Ramos (cell line): ENCODE results near the gene CCNY.

Experiments used
- in situ Hi-C: fragments of 300-500 bp; cut with MboI; formaldehyde crosslinking; loops from one replicate; pipeline ENCODE4 v1.14.3; 2022; ENCODE audit warnings: low sequenced_read_pairs; ENCODE audit not compliant: unreplicated experiment

Gene CCNY

DNA sequence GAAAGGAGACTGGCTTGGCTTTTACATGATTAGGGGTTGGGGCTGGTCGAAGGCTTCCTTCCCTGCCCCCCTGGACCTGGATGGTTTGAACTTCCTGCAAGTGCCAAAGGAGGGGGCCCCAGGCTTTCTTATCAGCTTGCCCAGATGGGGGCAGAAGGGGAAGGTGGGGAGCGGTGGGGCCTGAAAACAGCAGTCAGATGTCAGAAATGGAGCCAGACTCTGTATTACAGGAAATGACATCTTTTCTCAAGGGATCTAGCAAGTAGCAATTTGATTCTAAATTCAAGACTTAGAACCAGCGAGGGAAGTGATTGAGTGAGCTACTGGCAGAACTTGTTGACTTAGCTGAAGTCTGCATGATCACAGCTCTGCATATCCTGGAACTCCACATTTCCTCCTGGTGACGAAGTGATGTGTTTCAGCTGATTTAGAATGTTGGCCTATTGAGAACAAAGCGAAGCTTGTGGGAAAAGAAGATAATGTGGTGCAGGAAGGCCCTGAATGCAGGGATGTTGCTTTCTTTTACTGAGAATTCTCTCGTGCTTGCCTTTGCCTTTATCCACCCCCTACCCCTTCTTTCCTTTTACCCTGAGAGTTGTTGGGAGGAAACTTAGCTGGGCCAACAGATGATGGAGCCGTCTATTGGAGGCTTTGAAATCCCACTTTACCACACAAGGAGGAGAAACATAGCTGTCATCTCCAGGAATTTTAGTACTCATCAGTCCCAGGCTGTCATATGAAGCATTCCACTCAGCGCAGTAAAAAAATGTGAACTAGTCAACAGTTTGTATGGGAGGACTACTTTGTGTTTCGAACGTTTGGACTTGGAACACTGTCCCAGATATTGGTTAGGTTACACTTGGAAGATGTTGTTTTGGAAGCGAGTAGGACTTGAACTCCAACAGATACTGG lies 43.2 kb downstream of the CCNY start:
- in situ Hi-C loops, result no loop called here

DNA sequence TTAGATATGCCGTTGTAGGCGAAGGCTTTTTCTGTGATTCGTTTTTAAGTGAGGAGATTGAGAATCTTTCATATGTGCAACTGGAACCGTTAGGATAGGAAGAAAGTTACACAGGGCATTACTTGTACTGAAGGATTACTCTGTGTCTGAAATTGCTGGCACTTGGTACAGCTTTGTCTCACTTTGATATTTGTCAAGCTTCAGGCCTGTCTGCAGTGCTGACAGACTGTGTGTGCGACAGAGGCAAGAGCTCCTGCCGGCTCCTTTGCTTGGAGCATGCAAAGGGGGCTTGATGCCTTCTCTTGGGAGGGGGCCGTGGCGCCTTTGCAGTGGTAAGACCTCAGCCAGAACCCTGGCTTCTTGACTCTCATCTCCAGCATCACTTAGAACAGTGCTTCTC lies 45.8 kb downstream of the CCNY start:
- in situ Hi-C loops, result no loop called here

DNA sequence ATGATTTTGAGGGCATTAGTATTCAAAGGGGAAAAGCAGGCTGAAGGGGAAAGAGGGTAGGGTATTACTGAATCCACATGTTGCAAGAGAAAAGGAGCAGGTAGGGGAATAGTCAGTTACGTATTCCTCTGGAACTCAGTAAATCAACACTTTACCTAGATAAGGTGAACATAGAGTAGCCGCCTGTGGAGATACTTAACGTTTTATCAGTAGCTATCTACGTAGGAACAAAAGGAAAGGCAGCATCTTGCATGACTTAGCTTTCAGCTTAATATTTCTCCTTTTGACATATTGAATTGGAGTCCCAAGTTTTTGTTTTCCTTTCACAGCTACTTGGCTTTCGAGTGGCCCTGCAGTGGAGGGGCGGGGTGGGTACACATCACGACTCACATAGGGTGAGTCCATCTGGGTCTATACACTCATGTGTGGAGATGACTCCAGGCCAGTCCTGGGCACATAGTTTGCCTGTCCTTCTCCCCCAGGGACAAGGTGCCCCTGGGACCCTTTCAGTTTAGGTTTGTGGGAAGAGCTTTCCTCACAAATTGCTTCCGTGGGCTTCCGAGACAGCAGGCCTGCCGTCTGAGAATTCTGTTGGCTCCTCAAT lies 48.1 kb downstream of the CCNY start:
- in situ Hi-C loops, result no loop called here

DNA sequence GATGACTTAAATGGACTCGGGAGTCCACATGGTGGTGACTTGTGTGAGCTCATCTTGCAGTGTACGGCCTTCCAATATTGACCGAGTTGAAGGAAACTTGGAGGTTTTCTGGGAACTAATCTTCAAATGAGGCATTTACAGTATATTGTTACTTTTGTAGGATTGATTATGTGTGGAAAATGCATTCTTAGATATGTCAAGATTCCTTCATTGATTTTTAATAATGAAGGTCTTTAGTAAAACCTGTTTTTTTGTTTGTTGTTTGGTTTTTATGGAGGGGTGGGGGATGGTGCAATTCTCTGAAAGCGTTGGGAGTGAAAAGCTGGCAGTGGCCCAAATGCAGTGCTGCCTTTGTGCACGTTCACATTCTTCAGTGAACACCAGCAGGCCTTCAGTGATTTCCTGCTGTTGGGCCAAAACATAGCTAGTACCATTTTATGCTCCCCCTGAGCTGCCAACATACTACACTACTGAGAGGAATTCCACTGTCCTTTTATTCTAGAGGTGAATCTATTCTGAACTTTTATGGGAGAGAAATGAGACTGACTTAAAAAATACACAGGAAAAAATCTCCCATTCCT lies 50.4 kb downstream of the CCNY start:
- in situ Hi-C loops, result no loop called here

DNA sequence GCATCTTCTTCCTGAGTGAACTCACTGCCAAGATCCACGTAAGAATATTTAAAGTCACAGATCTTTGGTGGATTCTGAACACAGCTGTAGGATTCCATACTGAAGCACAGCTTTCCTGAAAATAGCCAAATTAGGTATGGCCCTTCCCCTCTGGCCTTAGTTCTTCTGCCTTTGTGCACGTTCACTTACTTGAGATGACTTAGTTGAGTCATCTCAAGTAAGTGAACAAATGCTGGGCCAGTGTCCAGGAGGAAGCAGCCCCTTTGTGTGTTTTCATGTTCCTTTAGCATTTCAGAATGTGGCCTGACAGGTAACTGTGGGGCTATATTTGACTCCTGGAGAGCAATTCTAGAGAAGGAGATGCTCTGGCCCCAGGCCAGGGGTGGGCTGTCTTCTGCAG lies 51.5 kb downstream of the CCNY start:
- in situ Hi-C loops, result no loop called here

DNA sequence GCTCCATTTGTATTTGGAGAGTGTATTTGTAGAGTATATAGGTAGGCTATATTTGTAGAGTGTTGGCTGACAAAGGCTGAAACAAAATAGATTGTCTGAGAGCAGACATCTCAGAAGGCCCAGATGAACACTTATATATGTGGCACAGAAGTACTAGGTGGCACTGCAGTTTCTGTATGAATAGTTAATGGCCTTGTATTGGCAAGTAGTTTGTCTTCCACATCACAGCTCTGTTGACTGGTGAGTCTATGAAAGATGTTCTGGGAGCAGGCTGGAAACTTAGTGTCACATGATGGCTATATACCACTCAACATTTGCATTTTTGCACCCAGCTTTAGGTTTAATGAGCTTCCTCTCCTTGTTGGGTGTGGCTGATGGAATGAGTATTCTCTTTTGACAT lies 51.9 kb downstream of the CCNY start:
- in situ Hi-C loops, result no loop called here

DNA sequence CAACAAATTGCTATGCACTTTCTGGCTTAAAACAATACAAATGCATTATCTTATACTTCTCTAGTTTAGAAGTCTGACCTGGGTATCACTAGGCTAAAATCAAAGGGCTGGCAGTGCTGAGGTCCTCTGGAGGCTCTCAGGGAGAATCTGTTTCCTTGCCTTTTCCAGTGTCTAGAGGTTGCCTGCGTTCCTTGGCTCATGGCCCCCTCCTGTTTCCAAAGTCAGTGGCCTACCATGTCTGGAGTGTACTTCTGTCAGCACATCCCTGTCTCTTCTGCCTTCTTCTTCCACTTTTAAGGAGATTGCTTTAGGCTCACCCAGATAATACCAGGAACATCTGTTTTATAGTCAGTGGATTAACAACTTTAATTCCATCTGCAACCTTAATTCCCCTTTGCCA lies 52.4 kb downstream of the CCNY start:
- in situ Hi-C loops, result no loop called here

DNA sequence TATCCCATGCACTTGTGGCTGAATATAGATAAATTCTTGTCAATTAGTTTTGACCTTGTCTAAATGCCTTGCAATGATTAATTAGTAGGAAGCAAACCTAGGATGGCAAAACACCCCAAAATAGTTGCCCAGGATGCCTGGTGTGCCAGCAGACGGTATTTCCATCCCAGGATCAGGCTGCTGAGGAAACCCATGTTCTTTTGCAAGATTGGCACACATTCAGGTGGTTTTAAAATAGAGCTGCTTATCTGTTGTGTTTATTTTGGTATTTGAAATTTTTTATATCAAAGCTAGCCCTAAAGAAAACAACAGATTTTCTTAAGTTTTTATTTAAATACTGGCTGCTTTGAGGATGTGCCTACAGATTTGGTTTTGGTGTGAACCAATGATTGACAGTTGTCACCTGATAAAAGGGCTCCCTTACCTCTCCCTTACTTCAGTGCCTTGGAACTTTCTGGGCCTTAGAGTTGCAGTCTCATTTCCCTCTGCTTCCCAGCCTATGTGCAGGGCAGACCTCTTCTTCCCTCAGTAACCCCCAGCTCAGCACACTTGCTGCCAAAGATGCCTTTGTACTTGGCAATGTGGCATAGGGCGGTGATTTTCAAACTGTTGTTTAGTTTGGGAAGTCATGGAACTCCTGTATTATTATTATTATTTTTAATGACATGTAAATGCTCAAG lies 54.0 kb downstream of the CCNY start:
- in situ Hi-C loops, result no loop called here

DNA sequence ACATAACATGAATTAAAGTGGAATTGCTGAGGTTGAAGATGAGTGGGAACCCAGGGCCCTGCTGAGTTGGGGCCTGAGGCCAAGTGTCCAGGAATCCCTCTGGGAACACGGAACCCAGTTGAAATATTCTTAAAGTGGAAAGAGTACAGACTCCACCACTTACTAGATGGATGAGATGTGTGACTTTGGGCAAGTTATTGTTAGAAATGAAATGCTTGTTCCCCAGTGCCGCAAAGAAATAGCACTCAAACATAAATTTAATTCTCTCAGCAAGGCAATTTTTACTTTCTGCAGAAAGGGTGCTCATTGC lies 54.5 kb downstream of the CCNY start:
- in situ Hi-C loops, result no loop called here

DNA sequence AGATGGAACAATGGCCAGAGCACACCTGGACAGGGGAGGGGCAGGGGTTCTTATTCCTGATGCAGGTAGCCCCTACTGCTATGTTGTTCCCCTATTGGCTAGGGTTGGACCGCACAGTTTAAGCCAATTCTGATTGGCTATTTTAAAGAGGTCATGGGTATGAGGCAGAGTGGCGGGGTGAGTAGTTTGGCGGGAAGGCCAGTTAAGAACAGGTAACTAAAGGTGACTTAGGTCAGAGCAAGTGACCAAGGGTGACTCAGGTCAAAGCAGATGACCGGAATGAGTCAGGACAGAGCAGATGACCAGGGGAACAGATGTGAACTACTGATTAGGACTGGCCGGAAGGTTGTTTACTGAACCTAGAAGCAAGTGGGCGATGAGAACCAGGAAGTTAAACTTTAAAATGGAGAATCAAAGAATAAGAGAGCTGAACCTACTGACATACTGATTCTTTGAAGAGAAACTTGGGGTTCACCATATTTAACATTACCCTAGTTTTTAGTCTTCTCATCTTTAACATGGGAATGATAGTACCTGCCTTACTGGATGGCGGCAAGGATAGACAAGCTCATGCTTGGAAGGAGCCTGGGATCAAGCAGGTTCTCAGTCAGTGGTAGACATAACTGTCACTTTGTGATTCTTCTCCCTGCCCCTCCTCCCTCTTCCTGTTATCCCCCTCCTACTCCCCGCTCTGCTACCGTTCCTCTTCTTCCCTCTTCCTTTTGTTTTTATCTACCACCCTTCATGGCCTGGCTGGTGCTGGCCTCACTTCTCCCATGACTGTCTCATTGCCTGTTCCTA lies 55.0 kb downstream of the CCNY start:
- in situ Hi-C loops, result no loop called here

DNA sequence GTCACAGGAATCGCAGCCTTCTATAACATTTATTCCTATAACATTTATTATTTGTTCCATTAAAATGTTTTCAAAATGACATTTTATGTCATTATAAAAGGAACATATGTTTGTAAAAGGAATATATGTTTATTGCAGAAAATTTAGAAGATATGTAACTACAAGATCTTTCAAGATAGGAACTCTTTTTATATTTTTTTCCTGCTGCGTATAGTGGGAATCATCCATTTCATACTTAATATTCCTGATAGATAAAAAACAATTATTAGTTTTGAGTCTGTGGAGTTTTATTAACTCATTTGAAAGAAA lies 55.6 kb downstream of the CCNY start:
- in situ Hi-C loops, result no loop called here

DNA sequence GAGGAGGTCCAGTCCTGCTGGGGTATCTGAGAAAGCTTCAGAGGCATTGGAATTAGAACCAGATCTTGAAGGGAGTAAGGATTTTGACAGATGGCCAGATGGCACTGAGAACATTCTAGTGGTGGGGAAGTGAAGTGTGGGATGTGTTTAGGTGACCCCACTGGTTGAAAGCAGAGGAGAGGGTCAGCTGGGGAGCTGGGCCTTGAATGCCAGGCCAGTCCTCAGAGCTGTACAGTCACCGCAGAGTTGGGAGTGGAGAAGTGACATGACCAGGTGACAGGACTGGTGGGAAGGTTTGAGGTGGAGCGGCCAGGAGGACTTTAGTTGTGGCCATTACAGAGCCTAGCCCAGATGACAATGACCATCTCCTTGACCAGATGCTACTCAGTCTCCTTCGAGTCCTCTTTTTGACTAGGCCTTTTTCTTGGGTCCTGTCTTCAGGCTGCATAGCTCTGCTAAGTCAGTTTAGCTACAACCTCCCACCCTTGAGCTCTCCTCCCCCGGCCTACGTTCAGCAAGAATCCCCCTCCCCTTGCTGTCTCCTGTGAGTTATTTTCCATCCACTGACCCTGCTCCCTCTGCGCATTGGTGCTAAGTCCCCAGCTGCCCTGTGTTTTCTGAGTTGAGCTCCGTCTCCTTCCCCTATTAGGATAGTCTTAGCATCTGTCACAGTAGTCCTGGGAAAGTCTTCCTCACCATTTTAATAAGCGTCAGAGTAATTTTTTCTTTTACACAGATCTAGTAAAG lies 56.3 kb downstream of the CCNY start:
- in situ Hi-C loops, result no loop called here

DNA sequence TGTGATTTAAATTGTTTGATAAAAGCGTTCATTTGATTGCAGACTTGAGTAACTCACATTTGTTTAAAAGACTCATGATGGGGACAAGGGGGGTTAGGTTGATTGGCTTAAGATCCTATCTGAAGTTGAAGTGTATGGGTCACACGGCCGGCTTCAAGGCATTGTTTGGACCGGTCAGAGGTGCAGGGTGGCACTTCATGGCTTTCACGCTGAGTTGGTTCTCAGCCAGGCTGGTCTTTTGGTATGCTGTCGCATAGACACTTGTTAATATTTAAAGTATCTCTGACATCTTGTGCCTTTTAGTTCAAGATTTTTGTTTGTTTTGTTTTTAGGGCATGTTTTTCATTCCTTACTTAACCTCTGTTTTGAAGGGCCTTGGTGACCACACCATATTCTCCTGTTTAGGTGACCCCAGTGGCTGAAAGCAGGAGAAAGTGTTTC lies 58.1 kb downstream of the CCNY start:
- in situ Hi-C loops, result no loop called here

DNA sequence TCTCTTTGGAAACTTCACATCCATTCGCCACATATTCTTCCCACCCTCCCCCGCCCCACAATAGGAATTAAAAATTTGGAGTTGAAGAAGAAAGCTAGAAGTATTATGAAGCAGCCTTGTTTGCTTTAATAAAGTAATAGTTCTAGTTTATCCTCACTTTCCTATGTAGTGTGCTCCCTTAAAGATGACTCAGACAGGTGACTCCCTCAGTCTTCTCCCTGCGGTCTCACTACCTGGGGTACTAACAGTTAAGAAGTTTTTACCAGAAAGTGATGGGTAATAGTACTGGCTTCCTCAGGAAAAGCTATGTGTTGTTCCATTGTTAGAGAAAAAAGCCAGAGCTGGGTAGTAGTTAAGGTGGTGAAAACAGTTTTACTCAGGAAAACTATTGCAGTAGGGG lies 58.6 kb downstream of the CCNY start:
- in situ Hi-C loops, result no loop called here

DNA sequence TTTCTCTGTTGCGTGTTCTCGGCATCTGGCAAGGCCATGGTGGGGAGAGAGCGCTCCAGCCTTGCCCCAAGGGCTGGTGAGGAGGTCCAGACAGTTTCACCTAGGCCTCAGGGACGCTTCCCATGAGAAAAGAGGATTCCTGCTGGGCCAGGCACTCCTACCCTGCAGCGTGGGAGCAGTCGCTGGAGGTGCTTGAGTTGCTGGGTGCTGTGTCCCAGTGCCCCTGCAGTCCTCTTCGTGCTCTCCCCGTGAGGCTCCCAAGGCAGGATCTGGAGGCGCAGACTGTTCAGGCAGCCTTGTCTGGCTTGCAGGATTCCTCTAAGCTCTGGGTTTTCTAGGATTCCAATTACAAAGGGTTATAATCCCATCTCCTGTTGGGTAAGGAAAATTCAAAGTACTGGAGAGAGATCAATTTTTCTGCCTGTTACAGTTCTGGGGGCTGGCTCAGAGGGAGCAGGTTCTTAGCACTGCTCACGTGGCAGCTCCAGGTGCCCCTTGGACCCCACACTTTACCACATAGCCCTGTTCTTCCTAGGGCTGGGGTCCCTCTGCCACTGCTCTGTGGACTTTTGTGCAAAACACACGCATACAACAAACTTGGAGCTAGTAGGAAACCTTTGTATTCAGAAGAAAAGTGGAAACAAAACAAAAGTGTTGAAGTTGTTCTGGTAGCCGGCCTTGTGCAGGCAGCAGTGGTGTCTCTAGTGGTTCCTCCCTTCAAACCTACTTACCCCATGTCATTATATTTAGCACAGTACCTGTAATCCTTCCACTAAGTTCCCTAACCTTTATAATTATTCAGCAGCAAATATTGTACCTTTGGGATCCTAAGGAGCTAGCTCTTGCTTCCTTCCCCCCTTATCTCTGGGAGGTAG lies 60.5 kb downstream of the CCNY start:
- in situ Hi-C loops, result no loop called here

DNA sequence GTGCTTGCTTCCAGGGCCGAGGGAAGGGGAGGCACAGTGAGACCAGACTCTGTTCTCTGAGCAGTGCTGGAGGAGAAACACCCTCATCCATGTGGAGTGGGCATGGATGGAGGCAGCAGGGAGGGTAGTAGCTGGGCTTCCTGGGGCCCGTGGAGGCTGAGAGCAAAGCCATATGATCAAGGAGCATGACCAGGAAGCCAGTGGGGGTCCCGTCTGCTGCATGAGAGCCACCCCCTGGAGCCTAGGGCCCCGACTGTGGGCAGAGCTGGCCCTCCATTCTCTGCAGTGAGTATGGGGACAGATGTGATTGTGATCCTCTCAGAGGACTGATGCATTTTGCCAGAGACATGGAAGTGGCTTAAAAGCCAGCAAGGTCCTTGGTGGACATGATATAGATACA lies 61.6 kb downstream of the CCNY start:
- in situ Hi-C loops, result no loop called here

DNA sequence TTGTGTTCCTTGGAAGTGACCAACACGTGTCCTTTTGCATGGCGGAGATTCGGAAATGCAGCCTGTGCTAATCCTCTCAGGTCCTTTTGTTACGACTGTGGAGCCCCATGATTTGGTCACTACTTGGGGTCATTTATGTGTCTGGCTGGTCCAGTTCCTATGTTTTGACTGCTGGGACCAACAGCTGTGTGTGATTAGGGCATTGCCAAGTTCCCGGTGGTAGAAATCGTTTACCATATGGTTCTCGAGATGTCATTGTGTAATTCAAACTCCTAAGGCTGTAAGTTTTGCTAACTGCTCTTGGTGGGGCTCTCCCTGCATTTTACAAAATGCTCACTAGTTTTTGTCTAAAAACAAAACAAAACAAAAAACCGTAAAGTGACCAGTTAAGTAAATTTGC lies 62.0 kb downstream of the CCNY start:
- in situ Hi-C loops, result no loop called here

DNA sequence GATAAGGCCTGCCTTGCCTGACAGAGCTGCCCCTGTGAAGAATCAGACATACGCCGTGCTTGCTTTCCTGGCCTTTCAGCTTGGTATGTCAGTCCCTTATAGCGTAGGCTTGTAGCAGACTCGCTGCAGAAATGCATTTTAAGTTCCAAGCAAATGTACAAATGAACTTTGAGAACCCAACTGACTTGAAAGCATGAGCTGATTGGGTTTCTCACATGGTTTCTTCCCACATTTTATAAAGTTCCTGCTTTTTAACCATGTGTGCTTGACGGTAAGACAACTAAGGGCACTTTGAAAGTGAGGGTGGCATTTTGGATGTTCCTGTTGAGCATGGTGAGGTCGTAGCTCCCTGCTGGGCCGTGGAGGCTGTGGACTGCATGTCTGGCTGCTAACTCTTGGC lies 62.6 kb downstream of the CCNY start:
- in situ Hi-C loops, result no loop called here

DNA sequence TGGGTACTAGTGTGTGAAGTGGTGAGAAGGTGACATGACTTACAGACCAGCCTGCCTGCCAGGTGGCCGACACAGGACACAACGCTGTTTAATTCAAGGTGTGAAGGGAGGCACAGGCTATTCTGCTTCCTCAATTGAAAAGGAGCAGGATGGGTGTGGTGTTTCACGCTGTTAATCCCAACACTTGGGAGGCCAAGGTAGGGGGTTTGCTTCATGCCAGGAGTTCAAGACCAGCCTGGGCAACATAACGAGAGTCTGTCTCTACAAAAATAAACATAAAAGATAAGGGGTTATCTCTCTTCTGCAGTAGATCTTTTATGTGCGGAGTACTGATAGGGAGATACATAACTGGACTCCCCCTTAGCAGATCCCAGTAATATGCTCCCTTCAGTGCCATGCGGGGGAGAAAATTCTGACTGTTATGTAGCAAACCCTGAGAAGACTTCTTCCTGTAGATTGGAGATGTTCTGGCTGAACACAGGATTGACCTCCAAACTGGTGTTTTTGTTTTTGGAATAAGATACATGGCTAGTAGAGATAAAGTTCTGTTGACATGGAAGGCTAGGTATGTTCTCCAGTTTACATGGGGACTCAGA lies 63.2 kb downstream of the CCNY start:
- in situ Hi-C loops, result no loop called here
